Stimulated activated CD4-positive, alpha-beta T cell treated with anti-CD3 and anti-CD28 coated beads, Interleukin-15, amount 100 ng/mL, for 48 hours (primary cell): ENCODE measurements around the gene SEH1L.
"Not testable (repeated sequence)": the region's sequence is repeated elsewhere in the genome, so short reads cannot be mapped to it uniquely, and the experiment has no call there.

ENCODE experiments used
- DNase-seq, 2 donors: peaks; one replicate each; pipeline ENCODE4 v3.0.0-alpha.2; 2020; ENCODE audit warnings: low read depth in 2 of 2

SEH1L gene

DNA sequence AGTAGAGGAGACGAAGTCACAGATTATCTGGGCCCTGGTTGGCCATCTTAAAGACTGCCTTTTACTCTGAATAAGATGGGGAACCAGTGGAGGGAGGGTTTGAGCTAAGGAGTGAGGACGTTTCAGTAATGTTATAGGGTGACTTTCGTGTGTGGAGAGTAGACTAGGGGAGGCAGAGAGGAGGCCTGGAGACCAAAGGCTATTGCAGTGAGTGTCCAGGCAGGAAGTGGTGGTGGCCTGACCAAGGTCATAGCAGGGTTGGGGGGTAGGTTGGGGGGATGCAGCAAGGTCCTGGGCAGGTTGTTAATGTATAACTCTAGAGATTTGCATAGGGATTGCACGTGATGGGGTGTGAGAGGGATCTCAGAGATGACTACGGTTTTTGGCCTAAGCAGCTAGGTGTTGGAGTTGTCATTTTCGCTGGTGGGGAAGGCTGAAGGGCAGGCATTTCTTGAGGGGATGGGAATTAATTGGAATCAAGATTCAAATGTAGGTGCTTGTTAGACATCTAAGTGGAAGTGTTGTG lies 48.2 kb downstream of the SEH1L start:
- no peak for DNase-seq

DNA sequence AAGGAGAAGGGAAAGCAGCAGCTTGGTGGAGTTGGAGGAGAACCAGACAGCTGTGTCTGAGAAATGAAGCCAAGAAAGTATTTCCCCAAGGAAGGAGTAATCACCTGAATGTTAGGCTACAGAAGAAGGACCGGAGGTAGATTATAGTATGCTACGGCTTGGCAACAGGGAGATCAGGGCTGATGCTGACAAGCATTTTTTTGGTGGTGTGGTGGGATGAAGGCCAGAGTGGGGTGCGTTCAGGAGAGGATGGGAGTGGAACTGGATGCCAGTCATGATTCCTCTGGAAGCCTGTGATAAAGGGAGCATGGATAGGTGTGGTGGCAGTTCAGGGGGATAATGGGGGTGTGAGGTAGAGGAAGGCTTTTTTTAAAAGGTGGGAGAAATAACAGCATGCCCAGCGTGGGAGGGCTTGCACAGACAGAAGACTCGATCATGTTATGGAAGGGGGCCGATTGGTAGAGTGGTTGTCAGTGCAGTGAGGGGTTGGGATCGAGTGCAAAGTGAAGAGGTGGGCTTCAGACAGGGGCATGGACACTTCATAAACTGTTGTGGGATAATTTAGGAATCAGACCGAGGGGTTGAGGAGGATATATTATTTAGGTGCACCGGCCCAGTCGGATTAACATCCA lies 49.0 kb downstream of the SEH1L start:
- no peak for DNase-seq

DNA sequence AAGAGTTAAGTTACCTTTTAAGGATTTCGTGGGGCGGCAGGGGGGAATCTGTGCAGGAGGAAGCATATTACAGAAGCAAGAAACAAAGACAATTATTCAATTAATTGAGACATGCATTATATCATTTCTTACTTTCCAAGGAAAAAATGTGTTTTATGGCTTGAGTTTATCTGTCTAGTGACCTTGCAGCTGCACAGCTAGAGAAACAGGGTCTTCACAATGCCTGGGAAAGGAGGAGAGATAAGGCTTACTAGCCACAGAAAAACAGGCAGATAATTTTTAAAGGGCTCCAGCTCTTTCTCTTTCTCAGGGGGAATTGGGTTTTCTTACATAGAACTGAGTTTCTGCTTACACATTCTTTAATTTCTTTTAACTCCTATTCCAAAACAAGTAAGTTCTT lies 49.5 kb downstream of the SEH1L start:
- DNase-seq: not testable (repeated sequence)

DNA sequence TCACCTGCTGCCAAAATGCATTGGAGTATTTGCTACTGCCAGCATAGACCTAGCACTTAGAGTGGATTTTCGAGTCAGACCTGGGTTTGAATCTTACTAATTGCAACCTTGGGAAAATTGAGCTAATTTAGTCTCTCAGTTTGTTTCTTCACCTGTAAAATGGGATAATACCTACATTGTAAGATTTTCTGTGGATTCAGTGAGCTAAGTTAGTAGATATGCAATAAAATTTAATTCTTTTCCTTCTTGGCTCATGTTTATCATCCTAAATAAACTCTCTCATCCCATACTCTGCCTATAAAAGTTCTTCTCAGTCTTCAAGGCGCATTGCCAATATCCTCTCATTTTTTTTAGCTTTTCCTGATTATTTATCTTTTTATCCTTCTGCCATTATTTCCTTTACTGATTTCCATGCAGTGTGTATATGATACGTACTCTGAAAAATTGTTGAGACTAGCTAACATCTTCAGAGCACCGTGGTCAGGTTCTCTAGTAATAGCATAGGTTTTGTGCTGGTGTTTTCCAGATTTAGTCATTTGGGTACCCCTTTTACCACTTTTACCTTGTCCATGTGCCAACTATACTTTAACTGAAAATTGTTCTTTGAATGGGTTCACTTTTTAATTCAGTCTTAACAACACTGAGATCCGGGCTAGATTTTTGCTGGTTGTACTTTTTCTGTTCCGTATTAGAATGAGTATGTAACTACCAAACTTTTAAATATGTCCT lies 50.7 kb downstream of the SEH1L start:
- no peak for DNase-seq

DNA sequence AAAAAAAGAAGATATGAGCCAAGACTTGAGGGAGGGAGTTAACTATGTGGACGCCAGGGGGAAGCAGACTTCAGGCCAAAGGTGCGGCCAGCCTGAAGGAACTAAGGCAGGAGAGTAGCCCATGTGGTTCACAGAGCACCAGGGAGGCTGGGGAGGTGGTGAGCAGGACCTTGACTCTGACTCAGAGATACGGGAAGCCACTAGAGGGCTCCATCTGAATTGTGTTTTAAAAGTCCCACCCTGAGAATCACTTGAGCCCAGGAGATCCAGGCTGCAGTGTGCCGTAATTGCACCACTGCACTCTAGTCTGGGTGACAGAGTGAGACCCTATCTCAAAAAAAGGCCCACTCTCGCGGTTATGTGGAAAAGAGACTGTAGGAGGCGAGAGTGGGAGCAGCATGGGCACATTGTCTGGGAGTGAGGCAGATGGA lies 55.7 kb downstream of the SEH1L start:
- DNase-seq: no peak

- DNase-seq: no peak
Measured at GRCh38 chr18:13004396-13004795, 56.6 kb downstream of the SEH1L start.

DNA sequence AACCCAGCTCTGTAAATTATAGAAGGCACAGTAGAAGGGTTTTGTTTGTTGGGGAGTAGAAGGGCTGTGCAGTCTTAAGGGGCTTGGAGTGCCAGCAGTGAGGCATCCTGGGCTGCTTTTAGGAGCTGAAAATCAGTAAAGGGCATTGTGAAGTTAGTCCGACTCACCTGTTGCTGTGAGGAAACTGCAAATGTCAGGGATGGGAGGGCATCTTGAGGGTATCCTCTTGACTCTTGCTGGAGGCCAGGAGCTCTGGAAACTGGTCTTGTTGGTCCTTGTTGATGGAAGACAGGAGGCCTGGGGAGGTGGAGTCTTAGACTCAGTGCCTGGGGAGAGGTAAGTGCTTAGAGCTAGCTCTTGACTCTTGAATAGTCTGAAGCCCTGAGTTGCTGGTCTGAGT lies 57.5 kb downstream of the SEH1L start:
- no peak for DNase-seq

DNA sequence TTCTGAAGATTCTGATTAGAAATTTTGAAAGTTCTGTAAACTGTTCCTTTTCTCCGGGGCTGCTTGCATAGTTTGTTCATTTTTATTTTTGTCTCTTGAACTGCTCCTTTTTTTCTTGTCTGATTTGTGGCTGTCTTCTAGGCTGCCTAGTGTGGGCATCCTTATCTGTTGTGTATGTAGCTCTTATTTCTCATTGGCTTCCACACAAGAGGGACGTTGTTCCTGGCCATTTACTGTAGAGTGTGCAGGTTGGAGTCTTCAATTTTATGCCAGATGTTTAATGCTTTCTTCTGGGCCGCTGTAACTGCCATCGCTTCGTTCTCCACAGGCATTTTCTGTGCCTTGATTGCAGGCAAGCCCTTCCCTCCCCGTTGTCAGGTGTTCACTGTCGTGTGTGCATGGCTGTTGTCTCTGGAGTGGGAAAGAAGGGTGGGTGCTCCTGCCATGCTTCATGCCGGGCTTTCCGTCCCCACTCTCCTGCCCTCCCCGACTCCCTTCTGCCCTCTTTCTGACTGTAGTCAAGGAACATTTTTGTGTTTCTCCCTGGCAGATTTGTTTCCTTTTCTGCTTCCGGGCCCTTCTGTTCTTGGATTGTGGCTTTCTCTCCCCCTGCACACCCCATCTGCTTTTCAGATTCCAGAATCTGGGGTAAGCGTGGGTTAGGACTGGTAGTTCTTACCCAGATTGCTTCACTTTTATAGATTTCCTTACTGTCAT lies 58.9 kb downstream of the SEH1L start:
- no peak for DNase-seq

GRCh38 chr18:13007248-13007560 lies 59.4 kb downstream of the SEH1L start:
- no peak for DNase-seq

GRCh38 chr18:13011719-13012118 lies 63.9 kb downstream of the SEH1L start:
- no peak for DNase-seq

GRCh38 chr18:13014232-13014631 lies 66.4 kb downstream of the SEH1L start:
- no peak for DNase-seq

DNA sequence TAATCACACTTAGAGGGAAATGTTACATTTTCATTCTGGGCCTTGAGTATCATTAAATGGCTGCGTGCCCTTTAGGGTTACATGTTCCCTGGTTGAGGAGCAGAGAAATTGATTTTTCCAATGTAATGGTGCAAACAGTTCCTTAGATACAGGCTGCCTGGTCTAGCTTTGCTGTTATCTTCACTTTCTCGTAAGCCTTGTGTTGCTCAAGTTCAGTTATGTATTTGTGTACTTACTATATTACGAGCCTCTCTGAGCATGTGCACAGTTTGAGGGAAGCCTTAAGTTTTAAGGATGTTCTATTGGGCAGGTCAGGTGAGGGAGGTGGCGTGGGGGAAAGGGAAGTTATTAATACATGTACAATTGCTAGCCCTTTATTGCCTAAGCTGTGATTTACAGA lies 67.0 kb downstream of the SEH1L start:
- DNase-seq: no peak

DNA sequence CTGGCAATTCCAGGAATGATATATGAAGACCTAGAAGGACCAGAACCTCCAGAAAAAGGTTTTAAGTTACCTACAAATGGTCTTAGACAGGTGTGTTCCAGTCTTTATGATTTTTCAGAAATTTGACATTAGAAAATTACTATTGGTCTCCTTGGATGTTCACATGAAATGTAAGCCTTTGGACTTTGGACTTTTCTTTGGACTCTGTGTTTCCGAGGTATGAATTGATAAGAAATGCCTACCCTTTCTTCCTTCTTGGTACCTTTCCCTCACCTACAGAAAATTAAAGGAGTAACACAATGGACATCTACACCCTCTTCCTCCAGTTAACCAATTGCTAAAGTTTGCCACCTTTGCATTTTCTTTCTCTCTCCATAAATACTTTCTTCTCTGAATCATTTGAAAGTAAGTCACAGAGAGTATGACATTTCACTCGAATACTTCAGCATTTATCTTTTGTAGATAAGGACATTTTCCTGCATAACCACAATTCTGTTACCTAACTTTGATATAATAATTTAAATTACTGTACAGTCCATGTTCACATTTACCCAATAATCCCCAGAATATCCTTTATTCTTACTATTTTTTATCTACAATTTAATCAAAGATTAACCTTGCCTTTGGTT lies 69.5 kb downstream of the SEH1L start:
- no peak for DNase-seq

DNA sequence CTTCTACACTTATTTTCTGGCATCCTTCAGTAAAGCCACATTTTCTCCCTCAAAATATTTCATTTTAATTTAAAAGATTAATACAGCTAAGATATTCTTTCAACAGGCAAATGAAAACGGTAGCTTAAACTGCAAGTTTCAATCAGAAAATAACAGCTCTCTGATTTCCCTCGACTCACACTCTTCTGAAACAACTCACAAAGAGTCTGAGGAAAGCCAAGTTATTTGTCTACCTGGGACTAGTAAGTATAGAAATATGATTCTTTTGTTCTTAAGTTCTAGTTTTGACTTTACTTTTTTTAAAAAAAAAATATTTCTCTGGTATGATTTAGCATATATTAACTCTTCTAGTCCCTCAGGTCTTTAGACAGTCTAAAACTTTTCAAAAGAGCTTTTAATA lies 70.6 kb downstream of the SEH1L start:
- DNase-seq: no peak

DNA sequence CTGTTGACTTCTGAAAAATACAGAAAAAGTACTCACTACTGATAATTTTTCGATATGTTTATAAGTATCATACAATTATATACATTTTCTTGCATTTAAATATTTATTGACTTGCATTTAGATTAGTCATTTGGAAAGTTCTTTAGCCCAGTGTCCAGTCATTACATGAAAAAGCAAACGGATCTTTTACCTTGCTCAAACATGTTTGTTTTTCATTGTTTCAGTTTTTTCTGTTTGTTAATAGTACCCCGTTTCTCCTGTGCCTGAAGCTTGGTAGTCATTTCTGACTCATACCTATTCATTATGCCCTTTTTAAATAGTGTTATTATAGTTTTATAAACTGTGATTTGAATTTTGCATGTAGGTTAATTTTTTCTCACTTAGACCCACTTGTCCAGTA lies 71.5 kb downstream of the SEH1L start:
- no peak for DNase-seq

- DNase-seq: no peak
Measured at GRCh38 chr18:13022644-13023043, 74.8 kb downstream of the SEH1L start.

DNA sequence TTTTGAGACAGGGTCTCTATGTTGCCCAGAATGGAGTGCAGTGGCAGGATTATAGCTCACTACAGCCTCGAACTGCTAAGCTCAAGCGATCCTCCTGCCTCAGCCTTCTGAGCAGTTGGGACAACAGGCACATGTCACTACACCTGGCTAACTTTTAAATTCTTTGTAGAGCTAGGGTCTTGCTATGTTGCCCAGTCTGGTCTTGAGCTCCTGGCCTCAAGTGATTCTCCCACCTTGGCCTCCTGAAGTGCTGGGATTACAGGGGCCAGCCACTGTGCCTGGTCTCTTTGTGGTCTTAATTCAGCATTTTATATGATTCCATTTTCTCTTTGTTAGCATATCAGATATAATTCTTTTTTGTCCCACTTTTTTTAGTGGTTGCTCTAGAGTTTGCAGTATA lies 77.4 kb downstream of the SEH1L start:
- no peak for DNase-seq

DNA sequence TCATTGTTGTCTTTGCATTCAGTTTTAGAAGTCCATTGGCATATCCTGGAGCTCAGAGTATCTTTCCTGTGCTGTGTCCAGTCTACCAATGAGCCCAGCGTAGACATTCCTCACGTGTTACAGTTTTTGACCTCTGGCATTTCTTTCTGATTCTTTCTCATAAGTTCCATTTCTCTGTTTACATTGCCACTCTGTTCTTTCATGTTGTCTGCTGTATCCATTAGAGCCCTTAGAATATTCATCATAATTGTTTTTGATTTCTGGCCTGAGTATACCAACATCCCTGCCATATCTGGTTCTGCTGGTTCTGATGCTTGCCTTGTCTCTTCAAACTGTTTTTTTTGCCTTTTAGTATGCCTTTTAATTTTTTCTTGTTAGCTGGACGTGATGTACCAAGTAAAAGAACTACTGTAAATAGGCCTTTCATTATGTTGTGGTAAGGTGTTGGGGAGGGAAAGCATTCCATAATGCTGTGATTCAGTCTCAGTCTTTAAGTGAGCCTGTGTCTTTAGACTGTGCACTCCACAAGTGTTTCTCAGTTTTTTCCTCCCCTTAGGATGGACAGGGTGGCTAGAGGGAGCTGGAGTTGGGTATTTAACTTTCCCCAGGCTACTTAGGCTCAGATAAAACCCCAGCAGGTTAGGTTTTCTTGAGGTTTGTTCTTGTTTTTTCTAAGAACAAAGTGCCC lies 78.9 kb downstream of the SEH1L start:
- DNase-seq: no peak

DNA sequence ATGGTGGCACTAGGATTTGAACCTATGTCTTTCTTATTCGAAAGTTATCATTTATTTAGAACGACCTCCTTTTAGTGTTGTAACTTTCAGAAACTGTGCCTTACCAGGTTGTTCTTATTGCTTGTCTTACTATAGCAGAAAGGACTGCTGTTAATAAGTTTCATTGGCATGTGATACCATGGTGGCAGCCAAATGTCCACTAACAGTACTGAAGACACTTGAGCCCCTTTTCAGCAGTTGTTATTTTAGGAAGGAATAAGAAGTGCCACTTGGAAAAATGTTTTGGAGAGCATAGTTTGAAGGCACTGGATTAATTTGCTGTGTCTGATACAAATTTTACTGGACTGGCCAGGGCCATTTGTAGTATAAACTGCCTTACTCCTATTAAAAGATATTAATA lies 81.1 kb downstream of the SEH1L start:
- no peak for DNase-seq

- DNase-seq: no peak
Measured at GRCh38 chr18:13032173-13032572, 84.4 kb downstream of the SEH1L start.

- DNase-seq: no peak
Measured at GRCh38 chr18:13035249-13035914, 87.6 kb downstream of the SEH1L start.
